Measurements from ENCODE around the gene FAM89B. TPM values are rescaled to one million over a fixed set of nuclear protein-coding genes. Genes with fewer than 3 reads are reported as not detected.

FAM89B gene
- total and polyA plus RNA-seq, 2 donors (not counting 3 experiments of a cell fraction or from before 2014, with no cell fraction given), result 63.1 to 153 TPM

GRCh38 chr11:65586247-65586630 lies 13.9 kb downstream of the FAM89B start:
- no peak overlapping the region for H3K27ac ChIP-seq (ENCODE audit: insufficient read depth, low read depth, low read length)
- H3K79me2 ChIP-seq (ENCODE audit: control insufficient read depth, insufficient read depth, low read length), result no peaks in the 10 kb centered on the region
- H3K4me2 ChIP-seq (ENCODE audit: insufficient read depth, low read length), result no peak overlapping the region
- no peaks in the 10 kb centered on the region for H3K36me3 ChIP-seq (ENCODE audit: control insufficient read depth in 2 of 2, extremely low read depth in 1 of 2, insufficient read depth in 2 of 2, low read length in 2 of 2)
- dilution Hi-C loops (cut with MboI; ENCODE audit: extremely low pct_ligation_motif_present, low sequenced_read_pairs) (no loop called here), intact Hi-C loops (cut with micrococcal nuclease) (no loop called here)
- H3K9me3 ChIP-seq (replicated peaks; ENCODE audit: control insufficient read depth, insufficient read depth, low read length), result no peaks in the 10 kb centered on the region
- CTCF ChIA-PET, result interaction anchor here (0.9 to 12.2 kb wide), 6 partner anchors 8 to 46 kb away, joined by 3 to 206 read pairs (median 18); partner anchors contain the start of genes EHBP1L1, FAM89B, PCNX3 and ZNRD2
- FAIRE-seq, result no peak
- H3K4me3 ChIP-seq (replicated peaks in 1 of 3; ENCODE audit: insufficient read depth in 1 of 3, low read depth in 1 of 3, low read length in 3 of 3), result no peak overlapping the region
- no peak overlapping the region for H3K9ac ChIP-seq (replicated peaks; ENCODE audit: extremely low read depth, insufficient read depth, low read length)
- TF ChIP-seq FOS (IDR thresholded peaks at IDR 0.05; ENCODE audit: borderline replicate concordance, insufficient read depth, low read length), result no peak
- no peak for TF ChIP-seq JUN (IDR thresholded peaks at IDR 0.05; ENCODE audit: borderline replicate concordance, insufficient read depth, insufficient read length, low read depth)
- TF ChIP-seq MAX (IDR thresholded peaks at IDR 0.05; ENCODE audit: insufficient read depth, insufficient read length), result no peak
- H3K9me1 ChIP-seq (replicated peaks; ENCODE audit: control insufficient read depth, extremely low read depth, insufficient read depth, low read length), result no peaks in the 10 kb centered on the region
- no peaks in the 10 kb centered on the region for H4K20me1 ChIP-seq (replicated peaks; ENCODE audit: control insufficient read depth, extremely low read depth, insufficient read depth, low read length)
- POLR2A ChIA-PET, result interaction anchor here (0.7 kb wide), 1 partner anchor 20 kb away, joined by 7 read pairs; no protein-coding TSS in a partner anchor
- H2AFZ ChIP-seq (ENCODE audit: low read depth, low read length), result no peak overlapping the region
- H3K4me1 ChIP-seq (ENCODE audit: control insufficient read depth, extremely low read depth, insufficient read depth, low read length), result no peaks in the 10 kb centered on the region
- H3K27me3 ChIP-seq (ENCODE audit: control insufficient read depth in 2 of 2, insufficient read depth in 2 of 2, low read length in 2 of 2), result no peaks in the 10 kb centered on the region
- BruUV-seq (replicated peaks), result no TSS peak
- no peak for DNase-seq (ENCODE audit: low read depth, low spot score)

GRCh38 chr11:65586676-65587075 lies 14.3 kb downstream of the FAM89B start:
- Histone ChIP-seq H3K9ac (replicated peaks; ENCODE audit: extremely low read depth, insufficient read depth, low read length) (no peak overlapping the region), H3K36me3 (ENCODE audit: control insufficient read depth in 2 of 2, extremely low read depth in 1 of 2, insufficient read depth in 2 of 2, low read length in 2 of 2) (no peaks in the 10 kb centered on the region), H3K9me3 (replicated peaks; ENCODE audit: control insufficient read depth, insufficient read depth, low read length) (no peaks in the 10 kb centered on the region), H3K79me2 (ENCODE audit: control insufficient read depth, insufficient read depth, low read length) (no peaks in the 10 kb centered on the region), H4K20me1 (replicated peaks; ENCODE audit: control insufficient read depth, extremely low read depth, insufficient read depth, low read length) (no peaks in the 10 kb centered on the region), H2AFZ (ENCODE audit: low read depth, low read length) (no peak overlapping the region), H3K9me1 (replicated peaks; ENCODE audit: control insufficient read depth, extremely low read depth, insufficient read depth, low read length) (no peaks in the 10 kb centered on the region), H3K4me1 (ENCODE audit: control insufficient read depth, extremely low read depth, insufficient read depth, low read length) (no peaks in the 10 kb centered on the region), H3K27me3 (ENCODE audit: control insufficient read depth in 2 of 2, insufficient read depth in 2 of 2, low read length in 2 of 2) (no peaks in the 10 kb centered on the region), H3K4me3 (replicated peaks in 1 of 3; ENCODE audit: insufficient read depth in 1 of 3, low read depth in 1 of 3, low read length in 3 of 3) (no peak overlapping the region), H3K27ac (ENCODE audit: insufficient read depth, low read depth, low read length) (no peak overlapping the region), H3K4me2 (ENCODE audit: insufficient read depth, low read length) (no peak overlapping the region)
- TF ChIP-seq GATA2 (IDR thresholded peaks at IDR 0.05; ENCODE audit: insufficient read depth, insufficient read length, low read depth, low read length) (no peak), CTCF (IDR thresholded peaks at IDR 0.05; ENCODE audit: extremely low read depth in 1 of 2, insufficient read depth in 1 of 2, low read depth in 1 of 2, low read length in 2 of 2) (no peak), FOS (IDR thresholded peaks at IDR 0.05; ENCODE audit: borderline replicate concordance, insufficient read depth, low read length) (no peak), POLR2AphosphoS5 (IDR thresholded peaks at IDR 0.05; ENCODE audit: insufficient read depth, low read depth, low read length) (no peak), MYC (IDR thresholded peaks at IDR 0.05; ENCODE audit: low read depth, low read length) (no peak), POLR2A (IDR thresholded peaks at IDR 0.05; ENCODE audit: low read depth, low read length) (no peak), JUN (IDR thresholded peaks at IDR 0.05; ENCODE audit: borderline replicate concordance, insufficient read depth, insufficient read length, low read depth) (no peak), EZH2 (IDR thresholded peaks at IDR 0.05; ENCODE audit: borderline replicate concordance, low read depth, low read length, severe bottlenecking) (no peak), MAX (IDR thresholded peaks at IDR 0.05; ENCODE audit: insufficient read depth, insufficient read length) (no peak)
- ChIA-PET POLR2A (interaction anchor here (0.7 kb wide), 1 partner anchor 21 kb away, joined by 7 read pairs; no protein-coding TSS in a partner anchor), CTCF (interaction anchor here (0.9 to 12.2 kb wide), 5 partner anchors 12 to 46 kb away, joined by 3 to 206 read pairs (median 17); partner anchors contain the start of genes EHBP1L1, FAM89B, PCNX3 and ZNRD2)
- no TSS peak for BruUV-seq (replicated peaks)
- intact Hi-C loops (cut with micrococcal nuclease) (no loop called here), dilution Hi-C loops (cut with MboI; ENCODE audit: extremely low pct_ligation_motif_present, low sequenced_read_pairs) (no loop called here)
- FAIRE-seq, result no peak
- no peak for DNase-seq (ENCODE audit: low read depth, low spot score)

Data from endothelial cell of umbilical vein (primary cell).